Neural progenitor cell (in vitro differentiated cells): ENCODE measurements around the gene RBM47. TPM values are rescaled to one million over a fixed set of nuclear protein-coding genes. Genes with fewer than 3 reads are reported as not detected.

ENCODE experiments used
- DNase-seq: peaks from one replicate; pipeline ENCODE4 v3.0.0-alpha.2; 2016; ENCODE audit warnings: low spot score
- H2AFZ ChIP-seq: fragments of 200-600 bp; sonication (generic); replicated peaks from 2 replicates; pipeline ENCODE4 v1.6.1; 2016; ENCODE audit warnings: antibody characterized with exemption
- H3F3A ChIP-seq: fragments of 200-600 bp; sonication (generic); 2 replicates; pipeline ENCODE4 v1.6.1; 2016; ENCODE audit warnings: antibody characterized with exemption, low read depth
- H3K27ac ChIP-seq: fragments of 200-600 bp; sonication (generic); 2 replicates; pipeline ENCODE4 v1.5.1; 2016; ENCODE audit warnings: mild to moderate bottlenecking
- H3K27me3 ChIP-seq: fragments of 200-600 bp; sonication (generic); 2 replicates; pipeline ENCODE4 v1.6.1; 2016; ENCODE audit warnings: mild to moderate bottlenecking, moderate library complexity
- H3K36me3 ChIP-seq: fragments of 200-600 bp; sonication (generic); 2 replicates; pipeline ENCODE4 v1.5.1; 2016
- H3K4me1 ChIP-seq: fragments of 200-600 bp; sonication (generic); 2 replicates; pipeline ENCODE4 v1.6.1; 2016; ENCODE audit warnings: mixed run types
- H3K4me2 ChIP-seq: fragments of 200-600 bp; sonication (generic); 2 replicates; pipeline ENCODE4 v1.6.1; 2016
- H3K4me3 ChIP-seq: fragments of 200-600 bp; sonication (generic); 2 replicates; pipeline ENCODE4 v1.5.1; 2016
- H3K79me2 ChIP-seq: fragments of 200-600 bp; sonication (generic); 2 replicates; pipeline ENCODE4 v1.6.1; 2016; ENCODE audit warnings: low read depth
- H3K9ac ChIP-seq: fragments of 200-600 bp; sonication (generic); 2 replicates; pipeline ENCODE4 v1.6.1; 2016
- H3K9me3 ChIP-seq: fragments of 200-600 bp; sonication (generic); 2 replicates; pipeline ENCODE4 v1.5.1; 2016; ENCODE audit warnings: low read depth
- H4K20me1 ChIP-seq: fragments of 200-600 bp; sonication (generic); 2 replicates; pipeline ENCODE4 v1.6.1; 2016; ENCODE audit warnings: low read depth
- H3K27ac Mint-ChIP-seq: 3 replicates; pipeline ENCODE4 v1.8.0; 2021; ENCODE audit warnings: mixed read lengths
- H3K27me3 Mint-ChIP-seq: 2 replicates; pipeline ENCODE4 v1.8.0; 2022; ENCODE audit warnings: low read depth, mild to moderate bottlenecking, inconsistent platforms, moderate library complexity, mixed read lengths; ENCODE audit not compliant: insufficient read depth
- H3K36me3 Mint-ChIP-seq: 3 replicates; pipeline ENCODE4 v1.8.0; 2021; ENCODE audit warnings: mixed read lengths
- H3K4me1 Mint-ChIP-seq: 3 replicates; pipeline ENCODE4 v1.8.0; 2021; ENCODE audit warnings: mixed read lengths
- H3K4me3 Mint-ChIP-seq: 3 replicates; pipeline ENCODE4 v1.8.0; 2021; ENCODE audit warnings: mild to moderate bottlenecking, moderate library complexity, mixed read lengths
- H3K9me3 Mint-ChIP-seq: 3 replicates; pipeline ENCODE4 v1.8.0; 2020; ENCODE audit warnings: mixed read lengths
- CTCF ChIP-seq: fragments of 200-600 bp; sonication (generic); IDR thresholded peaks from 2 replicates; pipeline ENCODE4 v1.5.1; 2017; ENCODE audit warnings: antibody characterized with exemption, mild to moderate bottlenecking
- EZH2 ChIP-seq: fragments of 200-600 bp; sonication (generic); IDR thresholded peaks from 2 replicates; pipeline ENCODE4 v1.6.1; 2017; ENCODE audit warnings: antibody characterized with exemption, mild to moderate bottlenecking, moderate library complexity
- EZH2phosphoT487 ChIP-seq: fragments of 200-600 bp; sonication (generic); IDR thresholded peaks from 2 replicates; pipeline ENCODE4 v1.6.1; 2017; ENCODE audit warnings: antibody characterized with exemption
- total RNA-seq: library from RNA; depleted of rRNA; stranded (reverse); fragments of >200 nt; gene quantifications from 2 replicates; pipeline ENCODE4 v1.2.3, GENCODE V29; 2015; ENCODE audit warnings: low replicate concordance

The RBM47 gene
- total RNA-seq, 1 donor from 2014 or later = 2.9 TPM

- Histone ChIP-seq H3K9ac (no peak overlapping the region), H3K4me3 (no peak overlapping the region), H3K9me3 (no peaks in the 10 kb centered on the region), H2AFZ (no peak overlapping the region), H3K27me3 (no peaks in the 10 kb centered on the region), H3K4me2 (no peak overlapping the region), H3F3A (no peaks in the 10 kb centered on the region), H3K36me3 (no peaks in the 10 kb centered on the region), H3K4me1 (peaks cover 6% of the 10 kb centered on the region), H3K27ac (no peak overlapping the region), H3K79me2 (no peaks in the 10 kb centered on the region), H4K20me1 (no peaks in the 10 kb centered on the region)
- no peaks in the 10 kb centered on the region for H3K36me3 Mint-ChIP-seq
- no peak for DNase-seq
- H3K9me3 Mint-ChIP-seq = no peaks in the 10 kb centered on the region
- H3K4me3 Mint-ChIP-seq = no peak overlapping the region
- TF ChIP-seq CTCF (no peak), EZH2phosphoT487 (no peak), EZH2 (no peak)
- no peak overlapping the region for H3K27ac Mint-ChIP-seq
- peaks cover 3% of the 10 kb centered on the region for H3K27me3 Mint-ChIP-seq
- peaks cover 2% of the 10 kb centered on the region for H3K4me1 Mint-ChIP-seq
Measured at GRCh38 chr4:40600850-40601249, 28.8 kb downstream of the RBM47 start.

GRCh38 chr4:40599431-40599830 lies 30.2 kb downstream of the RBM47 start:
- Mint-ChIP-seq H3K9me3 (no peaks in the 10 kb centered on the region), H3K4me1 (peaks cover 2% of the 10 kb centered on the region), H3K36me3 (no peaks in the 10 kb centered on the region), H3K4me3 (no peak overlapping the region), H3K27me3 (peaks cover 3% of the 10 kb centered on the region), H3K27ac (no peak overlapping the region)
- no peaks in the 10 kb centered on the region for H3F3A ChIP-seq
- no peaks in the 10 kb centered on the region for H3K79me2 ChIP-seq
- no peak overlapping the region for H3K9ac ChIP-seq
- no peaks in the 10 kb centered on the region for H3K36me3 ChIP-seq
- TF ChIP-seq EZH2phosphoT487 = no peak
- TF ChIP-seq EZH2 = no peak
- TF ChIP-seq CTCF = no peak
- H3K27me3 ChIP-seq = no peaks in the 10 kb centered on the region
- H2AFZ ChIP-seq = no peak overlapping the region
- H4K20me1 ChIP-seq = no peaks in the 10 kb centered on the region
- no peak for DNase-seq
- H3K9me3 ChIP-seq = no peaks in the 10 kb centered on the region
- H3K27ac ChIP-seq = no peak overlapping the region
- no peak overlapping the region for H3K4me3 ChIP-seq
- H3K4me2 ChIP-seq = no peak overlapping the region
- H3K4me1 ChIP-seq = peaks cover 6% of the 10 kb centered on the region

- Mint-ChIP-seq H3K4me1 (peaks cover 2% of the 10 kb centered on the region), H3K27me3 (peaks cover 2% of the 10 kb centered on the region), H3K36me3 (no peaks in the 10 kb centered on the region), H3K27ac (no peak overlapping the region), H3K9me3 (peaks cover 2% of the 10 kb centered on the region), H3K4me3 (no peak overlapping the region)
- no peak overlapping the region for H2AFZ ChIP-seq
- H3K4me3 ChIP-seq = no peak overlapping the region
- H3K4me2 ChIP-seq = no peak overlapping the region
- H3K79me2 ChIP-seq = no peaks in the 10 kb centered on the region
- H3F3A ChIP-seq = no peaks in the 10 kb centered on the region
- H3K36me3 ChIP-seq = no peaks in the 10 kb centered on the region
- no peak for DNase-seq
- H4K20me1 ChIP-seq = no peaks in the 10 kb centered on the region
- H3K9ac ChIP-seq = no peak overlapping the region
- no peaks in the 10 kb centered on the region for H3K9me3 ChIP-seq
- peaks cover 2% of the 10 kb centered on the region for H3K4me1 ChIP-seq
- H3K27me3 ChIP-seq = no peaks in the 10 kb centered on the region
- TF ChIP-seq EZH2phosphoT487 = no peak
- no peak for TF ChIP-seq EZH2
- no peak for TF ChIP-seq CTCF
- H3K27ac ChIP-seq = no peak overlapping the region
Measured at GRCh38 chr4:40596522-40596921, 33.1 kb downstream of the RBM47 start.

- Mint-ChIP-seq H3K4me1 (peaks cover 2% of the 10 kb centered on the region), H3K36me3 (no peaks in the 10 kb centered on the region), H3K4me3 (no peak overlapping the region), H3K27me3 (peaks cover 2% of the 10 kb centered on the region), H3K27ac (peak overlapping the region; percentile 2), H3K9me3 (peaks cover 2% of the 10 kb centered on the region)
- H3K9me3 ChIP-seq = no peaks in the 10 kb centered on the region
- H3K4me2 ChIP-seq = no peak overlapping the region
- H3K4me1 ChIP-seq = no peaks in the 10 kb centered on the region
- no peak overlapping the region for H3K27ac ChIP-seq
- H4K20me1 ChIP-seq = no peaks in the 10 kb centered on the region
- H3K79me2 ChIP-seq = no peaks in the 10 kb centered on the region
- peak overlapping the region; percentile 63 for H2AFZ ChIP-seq
- H3K9ac ChIP-seq = no peak overlapping the region
- DNase-seq = no peak
- no peak overlapping the region for H3K4me3 ChIP-seq
- no peaks in the 10 kb centered on the region for H3K36me3 ChIP-seq
- no peaks in the 10 kb centered on the region for H3F3A ChIP-seq
- TF ChIP-seq CTCF (no peak), EZH2 (no peak)
- no peaks in the 10 kb centered on the region for H3K27me3 ChIP-seq
Measured at GRCh38 chr4:40595981-40596380, 33.7 kb downstream of the RBM47 start.
